Measurements from ENCODE around the gene SPATC1L. TPM values are rescaled to one million over a fixed set of nuclear protein-coding genes. Genes with fewer than 3 reads are reported as not detected.

Gene SPATC1L
- total and polyA plus RNA-seq, 2 donors (not counting 1 experiment from before 2014, with no cell fraction given): 11.4 to 15.4 TPM

- intact Hi-C loops (cut with micrococcal nuclease): no loop called here
- Histone ChIP-seq H3K79me2 (ENCODE audit: control insufficient read depth, insufficient read depth, low read length) (no peaks in the 10 kb centered on the region), H3K4me1 (ENCODE audit: control insufficient read depth in 2 of 2, insufficient read depth in 2 of 2, low read length in 2 of 2) (no peaks in the 10 kb centered on the region), H4K20me1 (ENCODE audit: control insufficient read depth, insufficient read depth, low read length, poor library complexity, severe bottlenecking) (no peaks in the 10 kb centered on the region), H3K36me3 (replicated peaks in 1 of 2; ENCODE audit: control extremely low read depth in 1 of 2, control insufficient read depth in 1 of 2, extremely low read depth in 1 of 2, insufficient read depth in 2 of 2, low read length in 1 of 2) (no peaks in the 10 kb centered on the region), H3K4me2 (replicated peaks; ENCODE audit: low read depth, low read length, poor library complexity, severe bottlenecking) (no peak overlapping the region), H3K9me3 (ENCODE audit: control extremely low read depth in 1 of 3, control insufficient read depth in 2 of 3, insufficient read depth in 1 of 3, low read length in 2 of 3) (peaks cover 0 to 12% (median 0%) of the 10 kb centered on the region in 3 donors), H3K27me3 (replicated peaks in 1 of 4; ENCODE audit: control extremely low read depth in 1 of 4, control insufficient read depth in 3 of 4, insufficient read depth in 4 of 4, low read length in 3 of 4) (no peaks in the 10 kb centered on the region), H2AFZ (ENCODE audit: insufficient read depth, low read depth, low read length, poor library complexity, severe bottlenecking) (no peak overlapping the region), H3K27ac (ENCODE audit: low read length in 2 of 2) (no peak overlapping the region), H3K9ac (ENCODE audit: low read length) (no peak overlapping the region), H3K4me3 (ENCODE audit: control extremely low read depth in 1 of 5, extremely low read depth in 1 of 5, insufficient read depth in 1 of 5, low read depth in 2 of 5, low read length in 4 of 5) (no peak overlapping the region)
- ChIA-PET POLR2A (no interaction called here), CTCF (no interaction called here)
- H3K4me3 Mint-ChIP-seq: no peak overlapping the region
- DNase-seq: no peak
- no peak for ATAC-seq (ENCODE audit: low read depth)
- 99% methylated on average over 5 of the region's 10 CpGs for WGBS (ENCODE audit: insufficient coverage)
- H3K9me3 Mint-ChIP-seq (ENCODE audit: insufficient read depth): no peaks in the 10 kb centered on the region
- H3K4me1 Mint-ChIP-seq: no peaks in the 10 kb centered on the region
- TF ChIP-seq EZH2 (IDR thresholded peaks at IDR 0.05; ENCODE audit: borderline replicate concordance, insufficient read depth, low read depth, low read length, poor library complexity, severe bottlenecking) (no peak), CTCF (IDR thresholded peaks at IDR 0.05) (no peak)
- no peaks in the 10 kb centered on the region for H3K27me3 Mint-ChIP-seq
- no peak overlapping the region for H3K27ac Mint-ChIP-seq
These were observed 25.5 kb downstream of the SPATC1L start for GRCh38 chr21:46158666-46159300.

GRCh38 chr21:46157987-46158451, 26.2 kb downstream of the SPATC1L start:
- Histone ChIP-seq H3K9ac (ENCODE audit: low read length) (no peak overlapping the region), H3K36me3 (replicated peaks in 1 of 2; ENCODE audit: control extremely low read depth in 1 of 2, control insufficient read depth in 1 of 2, extremely low read depth in 1 of 2, insufficient read depth in 2 of 2, low read length in 1 of 2) (no peaks in the 10 kb centered on the region), H3K79me2 (ENCODE audit: control insufficient read depth, insufficient read depth, low read length) (no peaks in the 10 kb centered on the region), H3K27me3 (replicated peaks in 1 of 4; ENCODE audit: control extremely low read depth in 1 of 4, control insufficient read depth in 3 of 4, insufficient read depth in 4 of 4, low read length in 3 of 4) (no peaks in the 10 kb centered on the region), H4K20me1 (ENCODE audit: control insufficient read depth, insufficient read depth, low read length, poor library complexity, severe bottlenecking) (no peaks in the 10 kb centered on the region), H2AFZ (ENCODE audit: insufficient read depth, low read depth, low read length, poor library complexity, severe bottlenecking) (no peak overlapping the region), H3K4me1 (ENCODE audit: control insufficient read depth in 2 of 2, insufficient read depth in 2 of 2, low read length in 2 of 2) (peaks cover 0 to 5% of the 10 kb centered on the region in 2 donors), H3K27ac (ENCODE audit: low read length in 2 of 2) (no peak overlapping the region), H3K4me3 (ENCODE audit: control extremely low read depth in 1 of 5, extremely low read depth in 1 of 5, insufficient read depth in 1 of 5, low read depth in 2 of 5, low read length in 4 of 5) (no peak overlapping the region), H3K4me2 (replicated peaks; ENCODE audit: low read depth, low read length, poor library complexity, severe bottlenecking) (no peak overlapping the region), H3K9me3 (ENCODE audit: control extremely low read depth in 1 of 3, control insufficient read depth in 2 of 3, insufficient read depth in 1 of 3, low read length in 2 of 3) (peaks cover 0 to 12% (median 0%) of the 10 kb centered on the region in 3 donors)
- Mint-ChIP-seq H3K4me1 (no peaks in the 10 kb centered on the region), H3K27ac (no peak overlapping the region), H3K4me3 (no peak overlapping the region), H3K9me3 (ENCODE audit: insufficient read depth) (no peaks in the 10 kb centered on the region), H3K27me3 (no peaks in the 10 kb centered on the region)
- 95% methylated on average over 15 of the region's 15 CpGs for WGBS (ENCODE audit: insufficient coverage)
- ChIA-PET CTCF (no interaction called here), POLR2A (no interaction called here)
- no peak for ATAC-seq (ENCODE audit: low read depth)
- no peak for DNase-seq
- TF ChIP-seq CTCF (IDR thresholded peaks at IDR 0.05) (no peak), EZH2 (IDR thresholded peaks at IDR 0.05; ENCODE audit: borderline replicate concordance, insufficient read depth, low read depth, low read length, poor library complexity, severe bottlenecking) (no peak)
- intact Hi-C loops (cut with micrococcal nuclease): no loop called here

Data from B cell (primary cell).